ENCODE data around the gene USP28. TPM values are rescaled to one million over a fixed set of nuclear protein-coding genes. Genes with fewer than 3 reads are reported as not detected.

The USP28 gene
- total RNA-seq, 4 donors from 2014 or later: 8.5 to 20.2 (median 11.5) TPM

- TF ChIP-seq, protein P1, sequence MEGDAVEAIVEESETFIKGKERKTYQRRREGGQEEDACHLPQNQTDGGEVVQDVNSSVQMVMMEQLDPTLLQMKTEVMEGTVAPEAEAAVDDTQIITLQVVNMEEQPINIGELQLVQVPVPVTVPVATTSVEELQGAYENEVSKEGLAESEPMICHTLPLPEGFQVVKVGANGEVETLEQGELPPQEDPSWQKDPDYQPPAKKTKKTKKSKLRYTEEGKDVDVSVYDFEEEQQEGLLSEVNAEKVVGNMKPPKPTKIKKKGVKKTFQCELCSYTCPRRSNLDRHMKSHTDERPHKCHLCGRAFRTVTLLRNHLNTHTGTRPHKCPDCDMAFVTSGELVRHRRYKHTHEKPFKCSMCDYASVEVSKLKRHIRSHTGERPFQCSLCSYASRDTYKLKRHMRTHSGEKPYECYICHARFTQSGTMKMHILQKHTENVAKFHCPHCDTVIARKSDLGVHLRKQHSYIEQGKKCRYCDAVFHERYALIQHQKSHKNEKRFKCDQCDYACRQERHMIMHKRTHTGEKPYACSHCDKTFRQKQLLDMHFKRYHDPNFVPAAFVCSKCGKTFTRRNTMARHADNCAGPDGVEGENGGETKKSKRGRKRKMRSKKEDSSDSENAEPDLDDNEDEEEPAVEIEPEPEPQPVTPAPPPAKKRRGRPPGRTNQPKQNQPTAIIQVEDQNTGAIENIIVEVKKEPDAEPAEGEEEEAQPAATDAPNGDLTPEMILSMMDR (IDR thresholded peaks at IDR 0.05): no peak
- no peak for ATAC-seq (ENCODE audit: low FRiP score)
- DNase-seq (ENCODE audit: low spot score): no peak
Measured at GRCh38 chr11:113818426-113818825, 56.9 kb downstream of the USP28 start.

DNA sequence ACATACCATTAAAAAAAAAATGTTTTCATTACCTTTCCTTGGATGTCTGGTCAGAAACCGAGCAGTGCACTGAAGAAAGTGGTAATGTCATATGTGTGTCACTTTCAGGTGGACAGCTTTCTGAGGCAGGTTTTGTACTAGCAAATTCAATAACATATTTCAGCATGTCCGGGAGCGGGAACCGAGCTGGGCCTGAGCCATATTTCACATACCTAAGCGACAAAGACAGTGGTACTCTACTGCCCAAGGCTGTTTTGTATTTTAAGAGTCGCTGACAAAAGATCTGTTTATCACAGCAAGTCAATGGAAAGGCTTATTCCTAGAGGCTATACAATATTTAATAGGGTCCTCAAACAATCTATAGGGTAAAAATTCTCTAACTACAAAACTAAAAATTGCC, 57.7 kb downstream of the USP28 start:
- DNase-seq (ENCODE audit: low spot score) (no peak), ATAC-seq (ENCODE audit: low FRiP score) (no peak)
- TF ChIP-seq, protein P1 (IDR thresholded peaks at IDR 0.05): no peak

GRCh38 chr11:113817162-113817561, 58.2 kb downstream of the USP28 start:
- no peak for ATAC-seq (ENCODE audit: low FRiP score)
- TF ChIP-seq, protein P1 (IDR thresholded peaks at IDR 0.05): no peak
- DNase-seq (ENCODE audit: low spot score): no peak

- ATAC-seq (ENCODE audit: low FRiP score) (no peak), DNase-seq (ENCODE audit: low spot score) (no peak)
- TF ChIP-seq, protein P1 (IDR thresholded peaks at IDR 0.05): no peak
Measured at GRCh38 chr11:113814181-113814580, 61.2 kb downstream of the USP28 start.

GRCh38 chr11:113808931-113809330, 66.4 kb downstream of the USP28 start:
- TF ChIP-seq, protein P1 (IDR thresholded peaks at IDR 0.05): no peak
- ATAC-seq (ENCODE audit: low FRiP score) (no peak), DNase-seq (ENCODE audit: low spot score) (no peak)

DNA sequence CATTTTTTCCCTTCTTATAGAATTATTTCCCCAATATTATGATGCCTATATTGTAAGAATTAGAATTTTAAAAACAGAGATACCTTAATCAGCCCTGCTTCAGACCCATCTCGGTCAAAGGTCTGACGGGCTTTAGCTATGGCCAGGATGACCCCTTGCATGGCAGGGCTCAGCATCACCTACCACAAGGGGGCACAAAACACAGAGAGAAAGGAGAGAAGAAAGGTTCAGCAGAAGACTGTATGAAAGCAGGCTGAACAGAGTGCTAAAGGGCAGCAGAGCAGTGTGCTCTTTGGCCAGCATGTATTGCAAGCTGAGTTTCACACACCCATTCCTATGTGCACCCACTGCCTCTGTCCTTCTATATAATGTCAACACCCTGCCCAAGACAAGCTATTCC, 69.0 kb downstream of the USP28 start:
- no peak for DNase-seq (ENCODE audit: low spot score)
- TF ChIP-seq, protein P1 (IDR thresholded peaks at IDR 0.05): no peak
- no peak for ATAC-seq (ENCODE audit: low FRiP score)

DNA sequence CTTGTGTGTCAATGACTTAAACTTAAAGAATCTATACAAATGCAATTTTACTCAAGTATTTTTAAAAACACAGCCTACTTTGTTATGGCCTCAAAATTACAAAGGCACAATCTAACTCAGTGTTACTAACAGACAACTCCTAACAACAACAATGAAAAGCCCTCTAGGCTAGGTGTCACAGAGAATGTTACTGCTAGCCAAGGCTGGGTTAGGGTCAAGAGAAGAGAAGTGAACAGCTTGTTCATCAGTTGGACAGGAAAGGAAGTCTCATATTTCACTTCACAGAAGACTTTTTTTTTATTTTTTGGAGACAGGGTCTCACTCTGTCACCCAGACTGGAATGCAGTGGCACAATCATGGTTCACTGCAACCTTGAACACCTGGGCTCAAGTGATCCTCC, 69.7 kb downstream of the USP28 start:
- TF ChIP-seq, protein P1 (IDR thresholded peaks at IDR 0.05): no peak
- DNase-seq (ENCODE audit: low spot score): no peak
- no peak for ATAC-seq (ENCODE audit: low FRiP score)
